NCI-H2107 treated with DMSO at 0.1 percent for 48 hours (cell line): ENCODE measurements around the gene MUSTN1.

Experiments
- DNase-seq: peaks from one replicate; lab custom pipeline; 2025; ENCODE audit not compliant: unreplicated experiment; lab: John Stamatoyannopoulos, UW

MUSTN1 gene

DNA sequence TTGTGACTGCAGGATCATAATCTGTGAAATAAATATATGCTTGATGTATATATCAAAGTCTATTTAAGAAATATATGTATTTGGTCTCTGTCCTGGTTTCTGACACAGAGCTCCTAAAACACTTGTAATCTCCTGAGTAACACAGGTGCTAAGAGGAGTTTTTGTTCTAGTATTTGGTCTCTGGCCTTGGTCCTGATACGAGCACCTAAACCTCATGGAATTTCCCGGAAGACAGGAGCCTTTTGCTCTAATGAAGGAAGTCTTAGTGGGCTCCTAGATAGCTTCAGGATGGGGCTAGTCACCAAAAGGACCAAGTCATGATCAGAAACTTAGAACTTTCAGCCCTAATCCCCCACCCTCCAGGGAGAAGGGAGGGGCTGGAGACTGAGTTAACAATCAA is 19.2 kb upstream of the MUSTN1 start:
- no peak for DNase-seq

- no peak for DNase-seq
Observed at GRCh38 chr3:52852419-52852818, 17.6 kb upstream of the MUSTN1 start.

GRCh38 chr3:52851348-52851747 is 16.5 kb upstream of the MUSTN1 start:
- DNase-seq: peak; percentile 55

DNA sequence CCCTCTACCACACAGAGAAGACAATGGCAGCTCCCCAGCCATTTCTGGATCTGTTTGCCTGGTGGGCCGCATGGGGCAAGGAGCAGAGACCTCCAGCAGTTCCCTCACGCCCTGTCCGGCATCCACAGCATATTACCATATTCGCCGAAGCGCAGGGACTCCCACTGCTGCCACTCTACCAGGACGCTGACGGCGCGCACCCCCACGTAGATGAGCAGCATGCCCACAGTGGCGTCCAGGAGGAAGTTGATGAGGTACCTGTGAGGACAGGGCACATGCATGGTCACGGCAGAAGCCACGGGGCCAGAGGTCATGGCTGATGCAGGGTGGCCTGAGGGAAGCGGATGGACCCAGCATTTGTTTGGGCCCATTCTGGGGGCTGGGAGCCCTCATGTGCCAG is 14.8 kb upstream of the MUSTN1 start:
- no peak for DNase-seq

DNA sequence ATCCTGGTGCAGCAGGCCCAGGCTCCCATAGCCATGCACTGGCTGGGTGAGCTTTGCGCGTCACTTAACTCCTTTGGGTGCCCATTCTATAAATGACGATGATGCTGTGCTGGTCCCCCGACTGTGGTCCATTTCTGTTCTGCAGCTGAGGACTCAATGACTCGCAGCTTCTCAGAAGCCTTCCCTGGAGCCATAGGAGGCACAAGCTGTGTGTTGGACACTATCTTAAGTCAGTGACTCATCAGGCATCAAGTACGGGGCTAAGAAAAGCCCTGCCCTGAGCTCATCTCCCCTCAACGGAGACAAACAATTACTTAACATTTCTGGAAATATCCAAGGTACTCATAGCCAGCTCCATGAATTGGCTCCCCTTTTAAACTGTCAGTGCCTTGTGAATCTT is 13.8 kb upstream of the MUSTN1 start:
- DNase-seq: no peak

- DNase-seq: no peak
Observed at GRCh38 chr3:52847726-52848125, 12.9 kb upstream of the MUSTN1 start.

DNA sequence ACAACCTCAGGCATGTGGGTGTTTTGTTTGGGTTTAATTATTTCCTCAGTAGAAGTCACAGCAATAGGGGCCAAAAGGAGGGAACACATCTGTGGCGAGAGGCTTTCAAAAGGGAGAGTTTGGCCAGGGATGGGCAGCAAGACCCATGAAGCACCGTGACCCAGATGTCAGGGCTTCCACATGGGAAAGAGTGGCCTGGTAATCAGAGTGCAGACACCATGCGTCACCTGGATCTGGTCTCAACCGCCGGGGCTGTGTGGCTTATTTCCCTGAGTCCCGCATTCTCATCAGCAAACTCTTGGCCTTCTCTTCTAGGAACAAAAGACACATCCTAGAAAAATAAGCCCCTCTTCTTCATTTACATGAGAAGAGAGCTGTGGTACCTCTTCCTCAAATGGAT is 12.4 kb upstream of the MUSTN1 start:
- no peak for DNase-seq

GRCh38 chr3:52846432-52846965 is 11.7 kb upstream of the MUSTN1 start:
- DNase-seq: no peak

DNA sequence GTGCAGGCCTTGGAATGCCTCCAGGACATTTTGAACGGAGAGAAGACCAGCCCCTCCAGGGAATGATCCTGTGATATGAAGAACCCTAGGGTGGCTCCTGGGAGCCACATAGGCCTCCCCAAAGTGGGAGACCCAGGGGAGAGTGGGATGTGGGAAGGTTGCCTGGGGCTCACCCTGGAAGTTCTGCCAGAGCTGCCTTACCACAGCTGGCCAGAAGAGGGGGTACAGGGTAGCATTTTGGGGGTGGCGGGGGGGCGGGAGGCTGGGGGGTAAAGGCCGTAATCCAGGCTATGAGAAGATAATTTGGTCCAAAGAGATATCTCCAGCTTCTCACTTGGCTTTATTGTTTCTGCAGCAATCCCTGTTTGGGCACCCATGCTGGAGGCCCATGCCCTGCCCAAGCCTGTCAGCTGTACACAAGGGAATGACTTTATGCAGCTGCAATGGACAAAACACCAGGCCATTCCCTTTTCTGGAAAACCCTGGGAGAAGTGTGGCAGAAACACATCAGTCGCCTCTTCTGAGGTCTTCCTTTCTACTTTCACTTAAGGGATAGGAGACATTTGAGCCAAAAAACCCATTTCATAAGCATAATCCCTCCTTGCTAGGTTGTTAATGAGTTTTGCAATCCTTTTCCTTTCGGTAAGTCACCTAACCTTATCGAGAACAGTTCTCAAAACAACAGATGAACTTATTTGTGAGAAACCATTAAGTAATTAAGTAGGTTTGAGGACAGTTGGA is 11.0 kb upstream of the MUSTN1 start:
- no peak for DNase-seq

- no peak for DNase-seq
Observed at GRCh38 chr3:52845157-52845556, 10.3 kb upstream of the MUSTN1 start.

- DNase-seq: no peak
Observed at GRCh38 chr3:52844290-52844975, 9.6 kb upstream of the MUSTN1 start.

- no peak for DNase-seq
Observed at GRCh38 chr3:52843881-52844280, 9.1 kb upstream of the MUSTN1 start.

DNA sequence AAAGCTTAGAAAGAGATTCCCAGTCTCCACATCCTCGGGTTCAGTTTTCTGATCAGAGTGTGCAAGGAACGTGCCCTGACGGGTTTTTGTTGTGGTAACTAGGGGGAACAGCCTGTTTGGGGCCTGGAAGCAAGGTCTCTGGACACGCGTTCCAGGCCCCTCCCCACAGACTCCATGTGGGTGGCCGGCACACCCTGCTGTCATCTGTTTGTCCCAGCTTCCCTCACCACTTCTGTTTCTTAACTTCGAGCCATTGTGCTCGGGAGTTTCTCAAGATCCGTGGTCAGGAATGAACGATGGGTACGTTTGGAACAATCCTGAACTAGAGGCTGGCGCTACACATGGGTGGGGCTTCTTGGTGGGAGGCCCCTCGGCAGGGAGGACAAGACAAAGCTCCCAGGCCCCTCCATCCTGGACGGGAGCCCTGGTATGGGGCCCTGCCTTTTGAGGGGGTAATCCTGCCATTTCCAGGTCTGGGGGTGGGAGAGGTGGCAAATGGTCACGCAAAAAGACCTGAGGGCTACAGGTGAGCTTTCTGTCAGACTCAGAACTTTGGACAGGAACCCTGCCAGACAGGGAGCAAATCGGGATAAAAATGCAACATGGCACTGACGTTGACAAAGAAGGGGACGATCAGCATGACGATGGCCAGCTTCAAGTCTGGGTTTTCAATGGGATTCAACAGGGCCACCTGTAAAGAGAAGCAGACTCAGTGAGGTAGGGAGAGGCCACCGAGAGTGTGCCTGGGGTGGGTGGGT is 8.5 kb upstream of the MUSTN1 start:
- DNase-seq: no peak

DNA sequence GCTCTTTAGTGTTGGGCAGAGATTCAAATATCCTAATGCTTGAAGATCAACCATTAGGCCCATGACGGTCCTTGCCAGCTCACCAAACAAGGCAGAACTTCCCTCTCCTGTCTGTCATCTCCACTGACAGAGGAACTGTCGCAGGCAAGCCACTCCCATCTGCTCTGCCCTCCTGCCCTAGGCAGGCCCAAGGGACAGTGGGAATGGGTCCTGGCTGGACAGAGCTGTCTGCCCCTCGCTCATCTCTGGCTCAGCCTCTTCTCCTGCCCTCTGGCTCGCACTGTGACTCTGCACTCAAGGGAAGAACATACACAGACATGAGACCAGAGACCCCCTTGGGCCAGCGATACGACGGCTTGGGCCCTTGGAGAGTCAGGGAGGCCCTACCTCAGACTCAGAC is 7.6 kb upstream of the MUSTN1 start:
- DNase-seq: no peak

DNA sequence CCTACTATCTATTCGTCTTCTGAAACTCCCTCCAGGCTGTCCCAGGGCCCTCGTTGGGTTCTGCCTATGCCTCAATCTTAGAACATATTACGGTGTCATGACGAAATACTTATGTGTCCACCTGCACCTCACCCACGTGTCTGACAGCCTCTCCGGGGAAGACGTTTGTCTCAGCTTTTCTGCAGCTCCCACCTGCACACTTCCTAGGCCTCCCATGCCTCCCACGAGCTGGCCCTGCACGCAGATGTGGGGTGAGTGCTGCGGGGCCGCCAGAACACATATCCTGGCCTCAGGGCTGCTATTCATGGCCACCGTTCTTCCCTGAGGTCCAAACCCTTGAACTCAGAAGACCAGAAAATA is 7.1 kb upstream of the MUSTN1 start:
- no peak for DNase-seq

- DNase-seq: no peak
Observed at GRCh38 chr3:52841211-52841980, 6.6 kb upstream of the MUSTN1 start.

GRCh38 chr3:52839892-52840545 is 5.2 kb upstream of the MUSTN1 start:
- no peak for DNase-seq

DNA sequence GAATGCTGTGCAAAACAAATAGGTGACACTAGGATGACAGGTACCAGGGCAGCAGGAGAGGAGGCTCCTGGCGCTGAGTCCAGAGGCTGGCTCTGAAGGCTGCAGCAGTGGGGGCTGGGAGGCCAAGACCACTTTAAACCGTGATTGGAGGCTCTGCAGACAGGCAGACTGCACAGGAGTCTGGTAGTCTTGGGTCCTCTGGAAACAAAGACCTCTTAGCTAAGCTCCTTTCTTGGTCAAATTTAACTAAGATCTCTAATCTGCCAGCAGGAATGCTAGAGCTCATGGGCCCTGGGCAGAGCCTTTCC is 4.4 kb upstream of the MUSTN1 start:
- DNase-seq: no peak

DNA sequence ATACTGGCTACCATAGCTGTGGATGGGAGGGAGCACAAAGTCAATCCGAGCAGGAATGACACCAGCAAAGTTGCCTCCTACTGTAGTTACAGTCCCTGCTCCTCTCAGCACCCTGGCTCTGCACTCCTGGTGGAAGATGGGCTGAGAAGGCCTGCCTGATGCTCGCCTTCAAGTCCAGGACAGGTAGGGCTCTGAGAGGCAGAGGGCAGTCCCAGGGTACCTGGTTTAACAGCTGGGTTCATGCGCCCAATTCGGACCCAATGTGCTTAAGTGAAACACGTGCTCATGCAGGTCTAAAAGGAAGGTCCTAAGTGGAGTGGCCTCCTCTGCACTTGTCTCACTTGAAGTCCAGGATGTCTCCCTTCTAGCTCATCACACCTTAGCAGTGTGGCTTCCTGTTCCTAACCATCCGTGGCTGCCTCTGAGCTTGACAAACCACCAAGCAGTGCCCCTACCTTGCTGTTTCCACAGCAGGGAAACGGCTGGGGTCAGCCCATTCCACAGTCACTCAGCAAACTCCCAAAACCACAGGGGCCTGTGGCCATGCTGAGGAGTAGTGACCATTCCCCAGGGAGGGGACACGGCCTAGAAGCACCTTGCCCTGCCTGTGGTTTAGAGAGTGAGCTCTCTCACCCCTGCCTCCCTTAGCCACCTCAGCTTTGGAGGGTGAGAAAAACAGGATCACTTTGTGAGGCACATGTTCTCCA is 3.9 kb upstream of the MUSTN1 start:
- DNase-seq: no peak

GRCh38 chr3:52836986-52837385 is 2.2 kb upstream of the MUSTN1 start:
- DNase-seq: no peak
